ENCODE measurements around the gene DAP.

- TF ChIP-seq CTCF (IDR thresholded peaks at IDR 0.05) (no peak), POLR2A (IDR thresholded peaks at IDR 0.05) (no peak)
Observed at GRCh38 chr5:10653043-10653442, 108.0 kb downstream of the DAP start.
